ENCODE data around the gene RBFA.
A peak's percentile ranks its signal among the peaks of the same experiment; 100 is the strongest.
"Not testable (repeated sequence)": the region's sequence is repeated elsewhere in the genome, so short reads cannot be mapped to it uniquely, and the experiment has no call there.

Gene RBFA

GRCh38 chr18:80034068-80034851, at the start of gene RBFA:
RBFA (plus strand) TSS chr18:80034434; CDS start chr18:80034496, 62 bp downstream.
- H3K36me3 ChIP-seq (ENCODE audit: control insufficient read depth, insufficient read depth, low read length): peaks cover 3% of the 10 kb centered on the region
- peak within 1 kb of the TSS; percentile 60 for H3K9ac ChIP-seq (ENCODE audit: low read length)
- H3K27ac ChIP-seq (ENCODE audit: low read depth, low read length): peak within 1 kb of the TSS; percentile 81
- peaks cover 7% of the 10 kb centered on the region for H3K4me1 ChIP-seq (ENCODE audit: control insufficient read depth, insufficient read depth, low read length)
- H3K27me3 ChIP-seq (ENCODE audit: control insufficient read depth, insufficient read depth, low read length): no peaks in the 10 kb centered on the region
- H3K4me3 ChIP-seq (ENCODE audit: low read length): peak within 1 kb of the TSS; percentile 91

GRCh38 chr18:79985172-79985571, 49.1 kb upstream of the RBFA start:
- H3K9ac ChIP-seq (ENCODE audit: low read length): no peak overlapping the region
- no peak overlapping the region for H3K4me3 ChIP-seq (ENCODE audit: low read length)
- no peaks in the 10 kb centered on the region for H3K36me3 ChIP-seq (ENCODE audit: control insufficient read depth, insufficient read depth, low read length)
- no peak overlapping the region for H3K27ac ChIP-seq (ENCODE audit: low read depth, low read length)
- no peaks in the 10 kb centered on the region for H3K27me3 ChIP-seq (ENCODE audit: control insufficient read depth, insufficient read depth, low read length)
- peaks cover 14% of the 10 kb centered on the region for H3K4me1 ChIP-seq (ENCODE audit: control insufficient read depth, insufficient read depth, low read length)

DNA sequence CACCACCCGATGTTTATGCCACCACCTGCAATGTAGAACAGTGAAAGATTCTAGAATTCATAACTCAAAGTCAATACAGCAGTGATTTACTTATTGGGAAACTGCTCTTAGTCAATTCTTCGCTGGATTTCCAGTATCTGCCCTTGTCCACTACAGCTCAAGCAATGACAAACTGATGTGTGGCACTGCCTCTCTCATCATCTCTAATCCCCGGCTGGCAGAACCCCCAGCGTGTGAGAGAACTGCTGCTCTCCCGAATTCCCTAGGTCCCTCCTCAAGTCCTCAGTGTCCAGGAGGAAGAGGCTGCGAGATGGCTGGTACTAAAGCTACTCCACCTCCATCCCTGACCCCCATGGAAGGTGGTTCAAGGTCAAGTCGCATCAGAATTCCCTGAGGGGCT, 47.5 kb upstream of the RBFA start:
- Histone ChIP-seq H3K9ac (ENCODE audit: low read length) (no peak overlapping the region), H3K36me3 (ENCODE audit: control insufficient read depth, insufficient read depth, low read length) (no peaks in the 10 kb centered on the region), H3K27ac (ENCODE audit: low read depth, low read length) (no peak overlapping the region), H3K4me1 (ENCODE audit: control insufficient read depth, insufficient read depth, low read length) (peaks cover 14% of the 10 kb centered on the region), H3K27me3 (ENCODE audit: control insufficient read depth, insufficient read depth, low read length) (no peaks in the 10 kb centered on the region), H3K4me3 (ENCODE audit: low read length) (no peak overlapping the region)

- H3K4me1 ChIP-seq (ENCODE audit: control insufficient read depth, insufficient read depth, low read length): peaks cover 14% of the 10 kb centered on the region
- H3K27me3 ChIP-seq (ENCODE audit: control insufficient read depth, insufficient read depth, low read length): no peaks in the 10 kb centered on the region
- H3K27ac ChIP-seq (ENCODE audit: low read depth, low read length): no peak overlapping the region
- no peaks in the 10 kb centered on the region for H3K36me3 ChIP-seq (ENCODE audit: control insufficient read depth, insufficient read depth, low read length)
- peak overlapping the region; percentile 96 for H3K4me3 ChIP-seq (ENCODE audit: low read length)
- H3K9ac ChIP-seq (ENCODE audit: low read length): peak overlapping the region; percentile 92
Observed at GRCh38 chr18:79987566-79987965, 46.7 kb upstream of the RBFA start.

DNA sequence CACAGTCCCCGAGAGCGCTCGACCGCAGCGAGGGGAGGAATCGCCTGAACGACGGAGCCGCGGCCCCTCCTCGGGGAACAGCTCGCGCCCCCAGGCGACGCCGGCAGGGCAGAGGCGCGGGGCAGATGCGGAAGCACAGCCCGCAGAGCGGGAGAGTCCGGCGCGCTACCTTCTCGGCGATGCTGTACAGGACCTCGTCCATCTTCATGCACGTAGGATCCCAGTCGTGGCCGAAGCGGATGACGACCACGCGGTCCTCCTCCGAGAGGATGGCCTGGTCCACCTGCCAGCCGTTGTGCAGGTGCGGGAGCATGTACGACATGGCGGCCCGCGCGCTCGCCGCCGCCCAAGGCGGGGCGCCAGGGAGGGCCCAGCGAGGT, 46.2 kb upstream of the RBFA start:
- Histone ChIP-seq H3K27me3 (ENCODE audit: control insufficient read depth, insufficient read depth, low read length) (no peaks in the 10 kb centered on the region), H3K4me3 (ENCODE audit: low read length) (peak overlapping the region; percentile 96), H3K27ac (ENCODE audit: low read depth, low read length) (peak overlapping the region; percentile 97), H3K4me1 (ENCODE audit: control insufficient read depth, insufficient read depth, low read length) (peaks cover 14% of the 10 kb centered on the region), H3K9ac (ENCODE audit: low read length) (peak overlapping the region; percentile 92), H3K36me3 (ENCODE audit: control insufficient read depth, insufficient read depth, low read length) (no peaks in the 10 kb centered on the region)

- H3K27ac ChIP-seq (ENCODE audit: low read depth, low read length): peak within 1 kb of the TSS; percentile 97
- peak within 1 kb of the TSS; percentile 92 for H3K9ac ChIP-seq (ENCODE audit: low read length)
- peaks cover 14% of the 10 kb centered on the region for H3K4me1 ChIP-seq (ENCODE audit: control insufficient read depth, insufficient read depth, low read length)
- H3K27me3 ChIP-seq (ENCODE audit: control insufficient read depth, insufficient read depth, low read length): no peaks in the 10 kb centered on the region
- H3K36me3 ChIP-seq (ENCODE audit: control insufficient read depth, insufficient read depth, low read length): no peaks in the 10 kb centered on the region
- peak within 1 kb of the TSS; percentile 96 for H3K4me3 ChIP-seq (ENCODE audit: low read length)
Observed at GRCh38 chr18:79988451-79989194, 45.6 kb upstream of the RBFA start, which contains the start of gene TXNL4A. TXNL4A (minus strand) TSS chr18:79988563; CDS start chr18:79988392, 171 bp downstream.

DNA sequence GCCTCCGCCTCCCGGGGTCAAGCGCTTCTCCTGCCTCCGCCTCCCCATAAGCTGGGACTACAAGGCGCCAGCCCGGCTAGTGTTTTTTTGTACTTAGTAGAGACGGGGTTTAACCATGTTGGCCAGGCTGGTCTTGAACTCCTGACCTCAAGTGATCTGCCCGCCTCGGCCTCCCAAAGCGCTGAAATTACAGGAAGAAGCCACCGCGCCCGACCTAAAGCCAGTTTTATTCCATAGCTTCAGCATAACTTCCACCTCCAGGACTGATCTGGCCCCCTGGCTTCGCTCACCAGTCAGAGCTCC, 45.1 kb upstream of the RBFA start:
- H3K36me3 ChIP-seq (ENCODE audit: control insufficient read depth, insufficient read depth, low read length): no peaks in the 10 kb centered on the region
- H3K4me1 ChIP-seq (ENCODE audit: control insufficient read depth, insufficient read depth, low read length): peaks cover 14% of the 10 kb centered on the region
- no peaks in the 10 kb centered on the region for H3K27me3 ChIP-seq (ENCODE audit: control insufficient read depth, insufficient read depth, low read length)
- peak overlapping the region; percentile 96 for H3K4me3 ChIP-seq (ENCODE audit: low read length)
- peak overlapping the region; percentile 82 for H3K9ac ChIP-seq (ENCODE audit: low read length)
- H3K27ac ChIP-seq (ENCODE audit: low read depth, low read length): peak overlapping the region; percentile 97

DNA sequence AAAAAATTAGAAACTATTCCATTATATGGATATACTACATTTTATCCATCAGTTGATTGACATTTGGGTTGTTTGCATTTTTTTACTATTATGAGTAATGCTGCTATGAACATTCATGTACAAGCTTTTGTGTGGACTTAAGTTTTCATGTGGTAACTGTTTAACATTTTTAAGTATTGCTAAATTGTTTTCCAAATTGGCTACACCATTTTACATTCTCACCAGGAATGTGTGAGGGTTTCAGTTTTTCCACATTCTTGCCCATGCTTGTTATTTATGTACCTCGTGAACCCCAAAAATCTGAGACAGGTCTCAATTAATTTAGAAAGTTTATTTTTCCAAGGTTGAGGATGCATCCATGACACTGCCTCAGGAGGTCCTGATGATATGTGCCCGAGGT, 42.7 kb upstream of the RBFA start:
- no peak overlapping the region for H3K27ac ChIP-seq (ENCODE audit: low read depth, low read length)
- H3K4me1 ChIP-seq (ENCODE audit: control insufficient read depth, insufficient read depth, low read length): peaks cover 14% of the 10 kb centered on the region
- H3K27me3 ChIP-seq (ENCODE audit: control insufficient read depth, insufficient read depth, low read length): no peaks in the 10 kb centered on the region
- H3K9ac ChIP-seq (ENCODE audit: low read length): no peak overlapping the region
- no peak overlapping the region for H3K4me3 ChIP-seq (ENCODE audit: low read length)
- H3K36me3 ChIP-seq (ENCODE audit: control insufficient read depth, insufficient read depth, low read length): no peaks in the 10 kb centered on the region

- not testable (repeated sequence) for H3K4me1 ChIP-seq (ENCODE audit: control insufficient read depth, insufficient read depth, low read length); H3K4me3 ChIP-seq (ENCODE audit: low read length); H3K27me3 ChIP-seq (ENCODE audit: control insufficient read depth, insufficient read depth, low read length); H3K27ac ChIP-seq (ENCODE audit: low read depth, low read length); H3K9ac ChIP-seq (ENCODE audit: low read length); H3K36me3 ChIP-seq (ENCODE audit: control insufficient read depth, insufficient read depth, low read length)
Observed at GRCh38 chr18:79999701-80000100, 34.5 kb upstream of the RBFA start.

DNA sequence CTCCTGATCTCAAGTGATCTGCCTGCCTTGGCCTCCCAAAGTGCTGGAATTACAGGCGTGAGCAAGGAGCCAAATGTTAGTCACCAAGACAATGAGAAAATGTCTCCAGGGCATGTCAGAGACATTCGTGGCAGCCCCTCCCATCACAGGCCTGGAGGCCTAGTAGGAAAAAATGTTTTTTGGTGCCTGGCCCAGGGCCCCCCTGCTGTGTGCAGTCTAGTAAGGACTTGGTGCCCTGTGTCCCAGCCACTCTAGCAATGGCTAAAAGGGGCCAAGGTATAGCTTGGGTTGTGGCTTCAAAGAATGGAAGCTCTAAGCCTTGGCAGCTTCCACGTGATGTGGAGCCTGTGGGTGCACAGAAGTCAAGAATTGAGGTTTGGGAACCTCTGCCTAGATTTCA, 33.4 kb upstream of the RBFA start:
- Histone ChIP-seq H3K9ac (ENCODE audit: low read length) (no peak overlapping the region), H3K4me1 (ENCODE audit: control insufficient read depth, insufficient read depth, low read length) (no peaks in the 10 kb centered on the region), H3K27ac (ENCODE audit: low read depth, low read length) (no peak overlapping the region), H3K36me3 (ENCODE audit: control insufficient read depth, insufficient read depth, low read length) (no peaks in the 10 kb centered on the region), H3K27me3 (ENCODE audit: control insufficient read depth, insufficient read depth, low read length) (no peaks in the 10 kb centered on the region), H3K4me3 (ENCODE audit: low read length) (no peak overlapping the region)

GRCh38 chr18:80002468-80002867, 31.8 kb upstream of the RBFA start:
- no peak overlapping the region for H3K27ac ChIP-seq (ENCODE audit: low read depth, low read length)
- H3K4me3 ChIP-seq (ENCODE audit: low read length): no peak overlapping the region
- H3K4me1 ChIP-seq (ENCODE audit: control insufficient read depth, insufficient read depth, low read length): no peaks in the 10 kb centered on the region
- H3K9ac ChIP-seq (ENCODE audit: low read length): no peak overlapping the region
- no peaks in the 10 kb centered on the region for H3K36me3 ChIP-seq (ENCODE audit: control insufficient read depth, insufficient read depth, low read length)
- no peaks in the 10 kb centered on the region for H3K27me3 ChIP-seq (ENCODE audit: control insufficient read depth, insufficient read depth, low read length)

- Histone ChIP-seq H3K27ac (ENCODE audit: low read depth, low read length) (no peak overlapping the region), H3K36me3 (ENCODE audit: control insufficient read depth, insufficient read depth, low read length) (no peaks in the 10 kb centered on the region), H3K9ac (ENCODE audit: low read length) (no peak overlapping the region), H3K27me3 (ENCODE audit: control insufficient read depth, insufficient read depth, low read length) (no peaks in the 10 kb centered on the region), H3K4me3 (ENCODE audit: low read length) (no peak overlapping the region), H3K4me1 (ENCODE audit: control insufficient read depth, insufficient read depth, low read length) (peaks cover 1% of the 10 kb centered on the region)
Observed at GRCh38 chr18:80004600-80005342, 29.5 kb upstream of the RBFA start.

Data from rectal smooth muscle tissue (tissue), 1 donor.